Stimulated activated CD8-positive, alpha-beta memory T cell treated with anti-CD3 and anti-CD28 coated beads, Interleukin-15, amount 100 ng/mL, for 4 hours (primary cell): ENCODE measurements around the gene PDZRN4.

Experiments used
- DNase-seq, 2 donors: peaks; one replicate each; pipeline ENCODE4 v3.0.0-alpha.2; 2020; ENCODE audit warnings: low read depth in 2 of 2

The PDZRN4 gene

DNA sequence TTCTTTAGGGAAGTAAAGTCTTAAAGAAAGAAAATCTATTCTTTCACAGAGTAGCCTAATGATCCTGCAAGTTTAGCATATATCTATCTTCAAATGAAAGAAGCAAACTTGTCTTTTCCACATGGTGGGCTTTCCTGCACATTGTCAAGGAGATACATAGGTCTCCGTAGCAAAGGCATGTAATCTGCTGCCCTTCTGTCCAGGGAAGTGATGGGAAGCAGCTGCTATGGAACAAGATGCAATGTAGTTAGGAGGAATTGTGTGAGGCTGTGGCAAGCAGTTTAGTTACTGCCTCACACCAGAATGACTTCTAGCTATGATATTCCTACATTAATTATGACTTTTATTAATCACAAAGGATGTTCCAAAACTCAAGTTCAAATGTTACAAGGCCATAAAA, 174.4 kb downstream of the PDZRN4 start:
- DNase-seq = no peak

- DNase-seq = no peak
Observed at GRCh38 chr12:41362931-41363330, 174.8 kb downstream of the PDZRN4 start.

DNA sequence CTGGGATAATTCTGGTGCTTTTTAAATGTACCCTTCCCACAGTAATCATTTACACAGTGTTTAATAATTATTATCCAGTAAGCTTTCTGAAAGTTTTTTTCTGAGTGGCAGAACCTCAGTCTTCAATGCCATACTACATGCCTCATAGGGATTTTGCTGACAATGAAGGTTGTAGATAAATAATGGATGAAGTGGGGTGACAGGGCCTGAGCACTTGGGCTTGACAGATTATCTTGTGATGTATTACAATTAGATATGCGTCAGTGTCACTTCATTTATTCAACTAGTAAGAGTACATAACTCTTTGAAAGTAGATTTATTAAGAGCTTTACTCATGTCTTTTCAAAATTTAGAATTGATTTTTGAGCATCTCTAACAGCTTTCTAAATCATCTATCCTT, 176.1 kb downstream of the PDZRN4 start:
- DNase-seq = no peak

GRCh38 chr12:41365653-41366171, 177.6 kb downstream of the PDZRN4 start:
- no peak for DNase-seq

DNA sequence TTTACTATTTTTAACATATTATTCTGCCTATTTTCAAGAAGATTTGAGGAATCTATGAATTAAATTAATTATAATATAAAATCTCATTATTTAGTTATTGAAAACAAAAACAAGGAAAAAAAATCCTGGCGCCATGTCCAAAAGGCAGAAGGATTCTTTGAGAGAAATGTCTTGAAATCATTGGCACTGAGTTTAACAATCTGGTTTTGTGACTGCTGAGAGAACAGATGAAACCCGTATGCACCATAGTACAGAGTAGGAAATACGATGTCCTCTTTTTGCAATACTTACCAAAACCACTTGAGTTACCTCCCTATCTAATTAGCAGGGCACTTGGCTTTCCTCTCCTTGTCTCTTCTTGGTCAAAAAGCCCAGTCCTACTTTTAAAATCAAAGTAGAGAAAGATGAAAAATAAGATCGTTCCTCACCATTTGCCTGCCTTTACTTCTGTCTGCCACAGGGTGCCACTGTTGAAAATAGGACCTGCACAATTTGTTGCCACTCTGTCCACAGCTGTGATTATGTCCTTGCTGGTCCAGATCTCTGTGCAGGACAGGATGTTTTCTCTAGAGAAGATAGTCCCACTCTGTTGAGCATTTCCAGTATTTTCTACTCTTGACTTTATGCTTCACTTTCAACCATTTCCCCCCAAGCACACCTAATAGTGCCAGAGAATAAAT, 179.7 kb downstream of the PDZRN4 start:
- DNase-seq = no peak

- DNase-seq = no peak
Observed at GRCh38 chr12:41380878-41381277, 192.8 kb downstream of the PDZRN4 start.

DNA sequence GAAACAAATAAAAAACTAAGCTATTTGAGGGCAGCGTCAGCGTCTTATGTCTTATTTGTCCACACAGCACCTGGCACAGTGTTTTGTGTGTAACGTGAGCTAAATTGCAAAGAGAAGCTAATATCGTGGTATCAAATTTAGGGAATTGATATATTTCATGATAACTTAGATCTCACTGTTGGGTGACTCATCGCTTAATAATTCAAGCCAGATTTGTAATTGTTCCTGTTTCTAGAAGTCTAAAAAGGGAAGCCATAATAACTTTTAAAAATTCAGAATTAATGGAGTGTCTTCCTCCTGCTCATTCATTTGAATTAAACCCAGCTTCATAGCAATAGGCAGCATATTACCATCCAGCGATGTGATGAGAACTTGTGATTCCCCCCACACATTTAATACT, 214.7 kb downstream of the PDZRN4 start:
- DNase-seq = no peak

DNA sequence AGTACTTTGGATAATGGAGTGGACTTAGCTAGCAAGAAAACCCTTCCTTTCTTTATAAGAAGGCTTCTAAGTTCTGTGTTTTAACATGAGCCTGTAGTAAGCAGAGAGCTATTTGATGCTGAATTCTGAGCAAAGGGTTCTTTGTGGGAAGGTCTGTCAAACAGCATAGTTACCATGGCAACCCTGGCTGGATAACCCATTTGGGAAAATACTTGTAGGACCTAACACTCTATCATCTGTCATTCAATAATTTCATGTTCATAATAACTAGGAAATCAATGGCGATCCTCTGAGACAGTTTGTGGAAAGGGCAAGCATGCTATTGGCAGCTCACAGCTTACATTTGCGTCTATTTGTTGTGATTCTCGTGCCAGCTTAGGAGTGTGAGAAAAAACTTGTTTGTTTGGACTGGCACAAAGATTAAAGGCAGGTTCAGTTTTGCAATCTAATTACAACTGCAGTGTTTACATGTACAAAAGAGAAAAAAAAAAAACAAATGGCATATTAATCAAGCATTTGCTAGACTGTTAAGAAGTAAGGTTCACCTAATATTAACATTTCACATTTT, 219.2 kb downstream of the PDZRN4 start:
- DNase-seq = no peak

DNA sequence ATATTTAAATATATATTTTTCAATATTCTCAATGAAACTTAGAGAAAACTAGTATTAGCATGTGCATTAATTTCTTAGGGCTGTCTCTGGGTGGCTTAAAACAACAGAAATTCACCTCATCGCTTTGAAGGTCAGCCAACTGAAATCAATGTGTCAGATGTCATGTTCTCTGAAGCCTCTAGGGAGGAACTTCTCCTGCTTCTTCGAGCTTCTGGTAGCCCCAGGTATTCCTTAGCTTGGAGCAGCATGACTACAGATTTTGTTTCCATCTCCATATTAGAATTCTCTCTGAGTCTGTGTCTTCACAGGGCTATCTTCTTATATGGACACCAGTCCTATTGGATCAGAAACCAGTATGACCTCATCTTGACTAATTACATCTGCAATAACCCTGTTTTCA, 221.5 kb downstream of the PDZRN4 start:
- DNase-seq = no peak

DNA sequence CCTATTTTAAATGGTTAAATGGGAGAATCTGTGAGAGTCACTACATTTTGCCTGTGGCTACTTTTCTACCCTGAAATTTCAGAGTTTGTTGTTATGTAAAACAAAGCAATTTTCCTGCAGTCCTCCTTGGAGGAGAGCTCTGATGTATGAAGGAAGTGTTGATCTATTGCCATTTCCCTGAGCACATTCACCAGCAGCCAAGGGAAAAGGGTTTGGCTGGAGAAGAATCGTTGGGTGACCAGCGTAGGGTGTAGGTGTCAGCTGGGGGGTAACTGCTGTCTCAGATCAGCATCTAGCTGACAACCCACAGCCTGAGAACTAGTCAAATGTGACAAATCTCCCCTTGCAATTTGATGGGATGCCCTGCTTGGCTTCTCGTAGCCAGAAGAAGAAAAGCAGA, 230.5 kb downstream of the PDZRN4 start:
- DNase-seq = no peak

GRCh38 chr12:41419131-41419893, 231.2 kb downstream of the PDZRN4 start:
- DNase-seq = no peak

DNA sequence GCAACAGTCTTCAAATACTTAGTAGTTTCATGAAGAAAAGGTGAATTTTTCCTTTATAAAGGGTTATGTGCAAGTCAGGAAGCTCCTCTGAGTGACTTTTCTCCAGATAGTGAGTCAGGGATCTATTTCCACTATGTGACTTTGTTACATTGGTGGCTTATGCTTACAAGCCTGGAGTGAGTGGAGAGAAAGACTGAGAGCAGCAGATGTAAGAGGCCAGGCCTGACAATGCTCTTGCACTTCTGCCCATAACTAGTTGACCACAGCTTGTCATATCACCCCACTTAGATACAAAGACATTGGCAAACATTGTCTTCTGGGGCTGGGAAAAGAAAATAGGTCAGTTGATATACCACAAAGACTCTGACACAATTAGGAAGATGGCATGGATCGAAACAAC, 236.5 kb downstream of the PDZRN4 start:
- DNase-seq = no peak

DNA sequence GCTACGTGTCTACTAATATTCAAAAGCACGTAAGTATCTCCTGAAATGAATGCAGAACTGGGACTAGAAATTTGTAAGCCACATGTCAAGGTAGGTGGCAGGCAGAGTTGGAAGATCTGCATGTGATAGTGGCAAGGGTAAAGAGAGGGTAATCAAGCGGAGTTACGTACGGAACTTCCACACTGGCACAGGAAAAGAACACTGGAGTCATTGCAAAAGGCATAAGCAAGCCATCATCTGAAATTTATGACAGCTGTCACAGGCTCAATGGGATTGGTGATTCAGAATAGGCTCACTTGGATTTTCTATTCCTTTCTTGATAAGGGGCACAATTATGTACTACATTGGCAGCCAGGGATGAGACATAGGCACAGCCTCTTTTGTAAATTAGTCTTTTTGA, 245.3 kb downstream of the PDZRN4 start:
- no peak for DNase-seq

- DNase-seq = no peak
Observed at GRCh38 chr12:41436076-41436475, 248.0 kb downstream of the PDZRN4 start.

- DNase-seq = no peak
Observed at GRCh38 chr12:41437563-41437962, 249.4 kb downstream of the PDZRN4 start.

DNA sequence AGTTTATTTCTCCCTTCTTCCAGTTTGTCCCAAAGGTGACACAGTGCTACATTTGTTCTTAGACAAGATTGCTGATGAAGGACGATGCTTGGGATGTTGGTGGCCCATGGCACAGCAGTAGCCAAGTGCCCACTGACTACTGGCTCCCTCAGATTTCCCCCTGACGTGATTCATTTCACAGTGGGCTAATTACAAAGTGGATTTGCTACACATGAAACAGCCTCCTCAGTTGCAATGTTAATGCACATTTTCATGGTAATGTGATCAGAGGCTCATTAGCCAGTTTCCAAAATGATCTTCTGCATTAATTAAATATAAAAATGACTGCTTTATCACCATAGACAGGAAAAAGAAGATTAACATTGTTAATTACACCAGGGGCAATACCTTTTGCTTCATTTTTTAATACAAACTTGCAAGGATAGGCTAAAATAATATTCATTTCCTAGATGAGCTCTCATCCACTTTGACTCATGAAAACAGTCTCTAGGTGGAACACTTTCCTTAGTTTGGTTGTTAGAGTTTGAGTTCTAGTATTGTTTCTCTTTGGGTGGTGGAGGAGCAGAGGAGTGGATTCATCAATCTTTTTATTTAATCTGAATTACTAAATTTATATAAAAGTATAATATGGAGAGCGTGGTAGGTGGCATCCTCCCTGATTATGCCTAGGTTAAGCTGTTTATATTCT, 250.9 kb downstream of the PDZRN4 start:
- DNase-seq = no peak

GRCh38 chr12:41439801-41440200, 251.7 kb downstream of the PDZRN4 start:
- no peak for DNase-seq

- DNase-seq = no peak
Observed at GRCh38 chr12:41441180-41441579, 253.1 kb downstream of the PDZRN4 start.

- no peak for DNase-seq
Observed at GRCh38 chr12:41442896-41443295, 254.8 kb downstream of the PDZRN4 start.

GRCh38 chr12:41443690-41444089, 255.6 kb downstream of the PDZRN4 start:
- DNase-seq = no peak

DNA sequence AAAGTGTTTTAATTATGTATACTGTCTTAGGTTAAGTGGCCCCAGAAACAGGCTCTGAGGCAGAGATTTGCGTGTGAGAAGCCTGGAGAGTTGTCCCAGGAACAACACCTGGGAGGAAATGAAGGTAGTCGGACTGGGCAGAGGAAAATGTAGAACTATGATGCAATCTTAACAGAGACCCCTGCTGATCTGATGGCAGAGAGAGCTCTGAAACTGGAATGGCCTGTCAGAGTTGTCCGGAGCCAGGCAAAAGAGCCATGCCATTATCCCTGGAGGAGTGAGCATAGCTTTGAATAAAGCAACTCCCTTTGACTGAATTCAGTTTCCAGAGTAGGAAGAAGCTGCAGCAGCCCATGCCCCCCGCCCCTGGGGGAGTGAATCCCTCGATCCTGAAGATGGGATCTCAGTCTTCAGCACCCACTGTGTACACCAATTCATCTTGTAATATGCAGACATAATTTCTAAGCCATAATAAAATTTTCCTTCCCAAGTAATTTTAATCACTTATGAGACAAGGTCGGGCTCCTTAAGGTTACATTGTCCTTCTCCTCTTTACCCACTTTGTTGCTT, 264.8 kb downstream of the PDZRN4 start:
- DNase-seq = no peak

DNA sequence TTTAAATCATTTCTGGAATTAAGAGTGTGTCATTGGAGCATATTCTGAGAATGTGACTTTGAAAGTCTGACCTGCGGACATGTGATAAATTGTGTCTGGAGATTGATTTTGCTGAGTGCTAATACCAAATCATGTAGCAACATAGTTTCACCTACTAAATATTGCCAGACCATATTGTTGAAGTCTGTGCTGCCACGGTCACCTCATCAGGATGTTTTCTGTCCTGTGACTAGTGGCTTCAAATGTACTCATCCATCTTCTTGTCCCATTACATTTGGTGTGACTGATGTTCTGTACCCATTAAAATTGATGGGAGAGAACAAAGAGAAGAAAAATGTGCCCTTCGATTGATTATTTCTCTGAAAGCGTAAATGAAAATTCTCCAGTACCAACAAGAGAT, 265.3 kb downstream of the PDZRN4 start:
- no peak for DNase-seq
